ENCODE measurements around the gene TIAM1. TPM values are rescaled to one million over a fixed set of nuclear protein-coding genes. Genes with fewer than 3 reads are reported as not detected.

TIAM1 gene
- total RNA-seq, 1 donor from 2014 or later, result 94.2 TPM

DNA sequence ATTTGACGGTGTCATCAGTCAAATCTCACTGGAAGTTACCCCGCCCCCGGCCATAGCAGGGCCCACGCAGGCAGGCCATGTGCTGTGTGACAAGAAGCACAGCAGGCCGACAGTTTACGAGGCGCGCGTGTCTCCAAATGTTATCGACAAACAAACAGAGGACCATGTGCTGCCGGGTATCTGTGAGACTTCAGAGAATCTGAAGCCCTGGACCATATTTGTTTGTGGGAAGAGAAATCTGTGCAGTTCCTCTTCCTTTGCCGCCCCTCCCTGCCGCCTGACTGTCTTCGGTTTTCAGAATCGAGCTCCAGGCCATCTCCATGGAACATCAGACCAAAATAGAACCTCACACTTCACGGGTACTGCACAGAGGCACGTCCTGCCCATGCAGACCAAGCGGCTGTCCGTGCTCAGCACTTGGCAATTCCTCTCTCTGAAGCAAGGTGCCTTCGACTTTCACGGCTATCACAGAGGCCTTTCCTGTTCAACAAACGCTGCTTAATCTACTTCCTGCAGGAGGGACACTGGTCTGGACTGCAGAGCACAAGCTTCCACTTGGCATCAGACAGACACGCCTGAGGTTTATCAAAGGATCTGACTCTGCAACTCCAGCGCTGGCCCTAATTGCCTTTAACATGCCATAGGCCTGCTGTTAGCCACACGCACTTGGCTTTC lies 170.0 kb downstream of the TIAM1 start:
- peak; percentile 53 for DNase-seq (ENCODE audit: low spot score)

- DNase-seq (ENCODE audit: low spot score), result no peak
Observed at GRCh38 chr21:31172328-31172727, 171.7 kb downstream of the TIAM1 start.

- no peak for DNase-seq (ENCODE audit: low spot score)
Observed at GRCh38 chr21:31164713-31165694, 179.1 kb downstream of the TIAM1 start.

- no peak for DNase-seq (ENCODE audit: low spot score)
Observed at GRCh38 chr21:31162827-31163226, 181.2 kb downstream of the TIAM1 start.

GRCh38 chr21:31162079-31162699 lies 181.9 kb downstream of the TIAM1 start:
- no peak for DNase-seq (ENCODE audit: low spot score)

DNA sequence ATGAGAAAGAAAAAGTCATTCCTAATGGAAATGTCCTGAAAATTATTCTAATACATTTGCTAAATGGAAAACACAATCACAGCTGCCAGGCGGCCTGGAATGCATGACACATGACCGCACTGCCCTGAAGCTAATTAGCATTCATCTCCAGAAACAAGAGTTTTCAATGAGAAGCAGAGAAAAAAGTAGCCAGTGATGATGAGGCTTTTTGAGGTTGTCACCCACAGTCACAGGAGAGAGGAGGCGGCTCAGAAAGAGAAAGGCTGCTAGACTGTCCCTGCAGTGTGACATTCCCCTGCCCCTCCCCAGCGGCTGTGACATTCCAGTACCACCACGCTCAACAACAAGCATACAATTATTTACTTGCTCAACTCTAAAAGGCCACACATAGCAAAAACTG lies 182.9 kb downstream of the TIAM1 start:
- no peak for DNase-seq (ENCODE audit: low spot score)

GRCh38 chr21:31159808-31160207 lies 184.3 kb downstream of the TIAM1 start:
- DNase-seq (ENCODE audit: low spot score), result no peak

DNA sequence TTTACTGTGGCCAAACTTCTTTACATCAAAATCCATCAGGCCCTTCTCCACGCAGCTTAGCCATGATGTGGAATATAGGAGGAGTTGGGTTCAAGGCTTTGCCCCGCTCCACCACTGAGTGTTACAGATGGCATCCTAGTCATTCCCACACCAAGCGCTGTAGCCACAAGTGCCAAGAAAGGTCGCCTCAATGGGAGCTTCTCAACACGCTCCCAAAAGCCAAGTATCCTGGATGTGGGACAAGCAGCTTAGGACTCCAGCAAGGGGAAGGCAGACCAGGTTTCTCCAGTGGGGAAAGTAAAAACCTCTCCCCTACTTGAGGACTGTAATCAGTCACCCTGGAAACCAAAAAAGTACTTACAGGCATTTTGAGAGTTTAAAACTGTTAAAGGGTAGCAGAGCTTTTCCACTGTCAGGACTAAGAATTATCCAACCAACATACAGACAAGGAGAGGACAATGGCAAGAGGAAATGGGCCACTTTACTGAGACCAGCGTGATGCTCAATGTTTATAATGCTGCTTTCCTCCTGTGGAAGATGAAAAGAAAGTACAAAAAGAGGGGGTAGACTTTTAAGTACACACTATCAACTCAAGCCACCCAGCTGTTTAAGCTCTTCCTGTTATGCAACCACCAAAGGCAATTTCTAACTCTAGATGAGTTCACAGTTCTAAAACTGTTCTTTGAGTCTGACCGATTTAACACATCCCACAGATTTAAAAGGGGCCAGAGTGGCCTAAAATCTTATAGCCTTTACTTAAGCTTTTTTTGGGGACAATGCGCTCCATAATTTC lies 185.1 kb downstream of the TIAM1 start:
- DNase-seq (ENCODE audit: low spot score), result no peak

- no peak for DNase-seq (ENCODE audit: low spot score)
Observed at GRCh38 chr21:31157756-31158155, 186.3 kb downstream of the TIAM1 start.

DNA sequence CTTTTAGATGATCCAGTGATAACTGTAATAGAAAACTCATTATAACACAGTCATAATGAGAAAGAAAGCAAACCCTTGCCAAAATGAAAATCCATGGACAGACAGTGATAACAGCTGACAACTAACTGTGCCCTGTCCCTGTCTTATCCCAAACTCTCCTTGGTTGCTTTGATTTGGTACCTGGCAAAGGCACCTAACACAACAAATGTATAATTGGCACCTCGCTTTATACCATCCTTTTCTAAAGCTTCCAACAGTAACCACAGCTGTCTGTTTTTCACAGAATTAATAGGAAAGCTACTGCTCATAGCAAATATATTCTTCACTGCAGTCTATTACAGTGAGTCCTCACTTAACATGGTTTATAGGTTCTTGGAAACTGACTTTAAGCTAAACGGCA lies 187.4 kb downstream of the TIAM1 start:
- no peak for DNase-seq (ENCODE audit: low spot score)

DNA sequence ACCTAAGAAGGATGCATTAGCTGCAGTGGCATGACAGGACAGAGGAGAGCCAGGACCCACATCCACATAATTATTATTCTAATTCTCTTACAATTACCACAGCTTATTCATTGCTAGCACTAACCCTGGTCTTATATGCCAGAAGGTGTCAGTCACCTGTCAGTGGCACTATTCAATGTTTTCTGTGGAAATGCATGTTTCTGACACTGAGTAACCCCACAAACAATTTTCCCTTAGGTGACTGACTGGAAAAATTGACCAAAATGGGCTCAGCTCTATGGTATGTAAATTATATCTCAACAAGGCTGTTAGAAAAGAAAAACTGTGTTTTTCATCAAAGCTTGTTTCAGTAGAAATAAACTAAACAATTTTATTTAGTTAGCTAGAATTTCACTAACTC lies 187.9 kb downstream of the TIAM1 start:
- DNase-seq (ENCODE audit: low spot score), result no peak

DNA sequence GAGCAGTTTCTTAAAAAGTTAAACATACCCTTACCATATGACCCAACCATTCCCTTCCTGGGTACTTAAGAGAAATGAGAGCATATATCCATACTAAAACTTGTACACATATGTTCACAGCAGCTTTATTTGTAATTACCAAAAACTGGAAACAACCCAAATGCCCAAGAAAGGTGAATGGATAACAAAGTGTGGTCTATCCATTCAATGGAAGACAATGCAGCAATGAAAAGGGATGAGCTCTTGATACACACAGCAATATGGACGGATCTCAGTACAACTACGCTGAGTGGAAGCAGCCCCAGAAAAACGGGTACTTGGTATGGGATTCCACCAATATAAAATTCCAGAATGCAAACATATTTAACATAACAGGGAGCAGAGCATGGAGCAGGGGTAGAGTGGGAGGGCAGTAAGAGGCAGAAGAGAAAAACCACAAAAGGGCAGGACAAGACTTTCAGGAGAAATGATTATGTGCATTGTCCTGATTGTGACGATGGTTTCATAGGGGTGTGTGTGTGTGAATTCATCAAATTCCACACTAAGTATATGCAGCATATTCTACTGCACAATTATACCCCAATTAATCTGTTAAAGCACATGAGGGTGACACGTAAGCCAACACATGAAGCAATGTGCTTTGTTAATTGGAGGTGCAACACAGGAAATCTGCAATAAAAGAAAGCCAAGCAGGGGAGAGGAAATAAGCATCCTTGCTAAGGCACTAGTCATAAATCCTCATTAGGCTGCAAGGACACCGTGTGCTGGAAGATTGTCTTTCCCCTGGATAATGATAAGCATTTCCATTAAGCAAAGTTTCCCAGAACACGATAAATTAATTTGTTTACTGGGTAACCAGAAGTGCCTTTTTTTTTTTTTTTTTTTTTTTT lies 192.7 kb downstream of the TIAM1 start:
- DNase-seq (ENCODE audit: low spot score), result no peak

- no peak for DNase-seq (ENCODE audit: low spot score)
Observed at GRCh38 chr21:31145274-31145673, 198.8 kb downstream of the TIAM1 start.

DNA sequence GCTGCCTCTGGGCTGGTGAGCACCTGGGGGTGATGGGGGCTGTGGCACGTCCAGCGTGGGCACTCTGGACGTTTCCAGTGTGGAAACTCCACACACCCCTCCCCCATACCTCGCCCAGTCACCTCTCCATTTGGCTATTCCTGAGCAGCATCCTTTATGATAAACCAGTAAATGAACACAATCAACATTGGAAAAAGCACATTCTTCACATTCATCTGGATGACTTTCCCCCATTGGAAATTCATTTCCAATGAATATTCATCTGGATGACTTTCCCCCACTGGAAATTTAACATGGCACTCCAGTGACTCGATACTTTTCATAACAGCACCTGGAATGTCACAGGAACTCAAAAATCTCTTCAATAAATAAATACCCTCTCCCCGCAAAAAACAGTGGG lies 201.0 kb downstream of the TIAM1 start:
- no peak for DNase-seq (ENCODE audit: low spot score)

- DNase-seq (ENCODE audit: low spot score), result no peak
Observed at GRCh38 chr21:31142600-31142999, 201.5 kb downstream of the TIAM1 start.

DNA sequence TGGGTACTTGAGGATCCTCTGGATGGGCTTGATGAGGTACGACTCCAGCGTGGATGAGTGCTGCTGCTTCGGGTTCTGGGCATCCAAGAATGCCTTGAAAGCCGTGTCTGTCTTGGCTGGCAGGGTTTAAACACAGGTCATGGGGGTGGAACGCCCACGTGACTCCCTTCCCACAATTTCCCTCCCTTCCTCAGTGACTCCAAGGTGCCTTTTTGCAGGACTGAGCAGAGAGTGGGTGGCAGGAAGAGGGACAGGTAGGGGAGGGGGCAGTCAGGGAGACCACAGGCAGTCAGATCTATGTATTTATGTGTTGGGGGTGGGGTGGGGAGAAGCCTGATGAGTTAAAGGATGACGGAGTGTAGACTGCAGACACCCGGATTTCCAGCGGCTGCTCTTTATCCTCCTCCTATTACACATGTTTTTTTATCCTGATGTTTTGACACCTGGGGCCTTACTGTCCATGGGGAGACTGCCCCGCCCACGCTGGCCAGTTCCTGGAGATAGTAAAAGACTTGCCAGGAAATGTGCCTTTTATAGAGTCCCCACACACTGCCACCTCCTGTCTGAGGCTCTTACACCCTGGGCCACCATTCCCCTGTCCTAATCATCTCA lies 202.6 kb downstream of the TIAM1 start:
- no peak for DNase-seq (ENCODE audit: low spot score)

- no peak for DNase-seq (ENCODE audit: low spot score)
Observed at GRCh38 chr21:31140676-31141075, 203.4 kb downstream of the TIAM1 start.

DNA sequence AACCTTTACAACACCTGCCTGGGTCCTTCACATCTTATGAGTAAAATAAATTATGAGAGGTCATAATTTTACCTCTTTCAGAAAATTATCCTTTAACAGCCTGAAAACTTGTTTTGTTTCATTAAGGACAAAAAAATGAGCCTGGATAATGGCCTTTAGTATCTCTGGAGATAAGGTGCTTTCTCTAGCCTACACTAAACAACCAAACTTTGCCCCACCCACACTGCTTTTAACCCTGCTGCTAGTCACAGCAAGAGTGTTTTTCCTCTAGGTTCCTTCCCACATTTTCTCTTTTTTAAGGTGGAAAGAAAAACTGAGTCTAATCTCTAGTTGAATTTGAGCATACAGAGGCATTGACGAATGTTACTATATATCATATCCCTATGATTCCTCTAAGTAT lies 204.0 kb downstream of the TIAM1 start:
- no peak for DNase-seq (ENCODE audit: low spot score)

- DNase-seq (ENCODE audit: low spot score), result no peak
Observed at GRCh38 chr21:31137960-31138359, 206.1 kb downstream of the TIAM1 start.

DNA sequence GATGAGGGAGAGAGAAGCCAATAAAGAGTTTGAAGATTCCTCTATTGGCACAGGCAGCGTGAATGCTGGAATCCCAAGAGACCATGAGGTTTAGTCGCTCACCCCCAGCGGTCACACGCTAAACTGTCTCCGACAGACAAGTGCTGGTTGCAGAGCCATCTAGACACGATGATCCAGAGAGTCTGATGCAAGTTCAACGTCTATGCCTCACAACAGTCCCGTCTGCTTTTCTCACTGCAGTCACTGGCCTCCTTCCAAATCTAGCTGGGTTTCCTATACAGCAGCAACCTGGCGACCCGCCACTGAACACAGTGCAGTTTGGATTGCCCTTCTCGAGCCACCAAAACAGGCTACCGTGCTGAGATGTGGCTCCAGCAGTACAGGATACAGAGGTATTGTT lies 207.2 kb downstream of the TIAM1 start:
- no peak for DNase-seq (ENCODE audit: low spot score)
